Liver (tissue), 3 donors: ENCODE results near the gene APBB1IP.

Experiments used
- CTCF ChIP-seq: fragments of 150-350 bp; IDR thresholded peaks from 2 replicates; pipeline ENCODE4 v1.5.1; 2017; ENCODE audit warnings: improper control_type of control experiment, low read depth, low read length; ENCODE audit not compliant: missing input control
- FOXA1 ChIP-seq: IDR thresholded peaks from 2 replicates; pipeline ENCODE4 v1.6.1; 2016; ENCODE audit warnings: antibody characterized with exemption
- HNF4G ChIP-seq: IDR thresholded peaks from 2 replicates; pipeline ENCODE4 v1.6.1; 2016; ENCODE audit warnings: antibody characterized with exemption
- MAX ChIP-seq: IDR thresholded peaks from 2 replicates; pipeline ENCODE4 v1.6.1; 2016; ENCODE audit warnings: antibody characterized with exemption
- SP1 ChIP-seq: IDR thresholded peaks from 2 replicates; pipeline ENCODE4 v1.6.1; 2018; ENCODE audit warnings: antibody characterized with exemption, mild to moderate bottlenecking
- TAF1 ChIP-seq: conservative IDR thresholded peaks from 2 replicates; pipeline ENCODE4 v1.6.1; 2016; ENCODE audit warnings: antibody characterized with exemption, mild to moderate bottlenecking
- donor health status: healthy.
- donor health status: healthy.

- no peak for TF ChIP-seq CTCF
- no peak for TF ChIP-seq HNF4G
- TF ChIP-seq MAX: no peak
- TF ChIP-seq FOXA1: no peak
- no peak for TF ChIP-seq TAF1
- TF ChIP-seq SP1: no peak
Measured at GRCh38 chr10:26410356-26410755, 27.8 kb upstream of the APBB1IP start.
